Activated CD4-positive, alpha-beta T cell treated with anti-CD3 and anti-CD28 coated beads for 4 hours (primary cell): ENCODE data around the gene KRTAP10-2.
"Not testable (repeated sequence)": the region's sequence is repeated elsewhere in the genome, so short reads cannot be mapped to it uniquely, and the experiment has no call there.

Source experiments
- DNase-seq, 2 donors: peaks; one replicate each; pipeline ENCODE4 v3.0.0-alpha.2; 2020

KRTAP10-2 gene

GRCh38 chr21:44566403-44566802, 15.1 kb upstream of the KRTAP10-2 start:
- DNase-seq = no peak

DNA sequence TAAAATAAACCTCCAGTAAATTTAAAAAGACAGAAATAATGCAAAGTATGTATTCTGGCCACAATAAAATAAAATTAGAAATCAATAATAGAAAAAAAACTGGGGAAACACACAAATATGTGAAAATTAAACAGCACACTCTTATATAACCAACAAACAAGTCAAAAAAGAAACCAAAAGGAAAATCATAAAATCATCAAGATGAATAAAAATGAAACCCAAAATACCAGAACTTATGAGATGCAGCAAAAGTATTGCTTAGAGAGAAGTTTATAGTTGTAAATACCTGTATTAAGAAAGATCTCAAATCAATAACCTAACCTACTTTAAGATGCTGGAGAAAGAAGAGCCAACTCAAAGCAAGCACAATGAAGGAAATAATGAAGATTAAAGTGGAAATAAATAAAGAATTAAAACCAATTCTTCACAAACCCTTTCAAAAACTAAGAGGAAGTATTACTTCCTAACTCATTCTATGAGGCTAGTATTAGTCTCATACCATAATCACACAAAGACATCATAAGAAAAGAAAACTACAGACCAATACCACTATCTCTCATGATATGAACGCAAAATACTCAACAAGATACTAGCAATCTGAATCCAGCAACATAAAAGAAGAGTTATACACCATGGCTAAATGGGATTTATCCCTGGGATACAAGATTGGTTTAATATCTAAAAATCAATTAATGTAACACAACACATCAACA, 13.7 kb upstream of the KRTAP10-2 start:
- no peak for DNase-seq

DNA sequence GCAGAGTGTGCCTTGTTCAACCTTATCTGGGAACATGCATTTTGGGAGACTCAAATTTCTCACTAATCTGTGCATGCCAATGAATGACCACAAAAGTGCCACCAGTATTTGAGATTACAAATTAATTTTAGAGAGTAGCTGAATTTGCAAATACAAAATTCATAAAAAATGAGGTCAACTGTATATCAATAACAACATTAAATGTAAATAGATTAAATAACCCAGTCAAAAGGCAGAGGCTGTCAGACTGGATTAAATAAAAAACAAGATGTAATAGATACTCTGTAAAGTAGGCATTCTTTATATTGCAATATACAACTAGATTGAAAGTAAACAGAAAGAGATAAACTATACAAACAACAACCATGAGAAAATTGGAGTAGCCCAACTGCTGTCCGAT, 12.8 kb upstream of the KRTAP10-2 start:
- no peak for DNase-seq

DNA sequence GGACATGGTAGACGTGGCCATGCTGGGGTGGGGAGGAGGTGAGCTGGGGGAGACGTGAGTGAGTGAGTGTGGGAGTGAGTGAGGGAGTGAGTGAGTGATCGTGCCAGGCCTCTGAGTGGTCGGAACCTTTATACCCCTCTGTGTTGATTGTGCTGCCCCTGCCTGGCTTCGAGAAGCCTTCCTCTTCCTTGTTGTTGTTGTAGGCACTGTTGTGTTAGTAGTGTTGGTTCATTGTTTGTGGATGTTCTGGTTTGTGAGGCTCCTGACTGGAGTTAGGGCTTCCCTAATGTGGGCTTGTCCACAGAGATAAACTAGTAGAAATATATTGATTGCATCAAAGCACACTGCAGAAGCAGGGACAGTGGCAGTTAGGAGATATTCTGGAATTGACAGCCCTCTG, 7.4 kb upstream of the KRTAP10-2 start, which contains the start of gene KRTAP10-3:
TSS of gene KRTAP10-3 (minus strand) at position 101 of the 400 bp plus-strand sequence. CDS start at position 21, 80 bp downstream.
- no peak for DNase-seq

GRCh38 chr21:44558329-44558675, 7.0 kb upstream of the KRTAP10-2 start:
- not testable (repeated sequence) for DNase-seq

GRCh38 chr21:44557491-44558328, 6.4 kb upstream of the KRTAP10-2 start:
- no peak for DNase-seq

- DNase-seq = no peak
These were observed 5.6 kb upstream of the KRTAP10-2 start for GRCh38 chr21:44556879-44557278.

DNA sequence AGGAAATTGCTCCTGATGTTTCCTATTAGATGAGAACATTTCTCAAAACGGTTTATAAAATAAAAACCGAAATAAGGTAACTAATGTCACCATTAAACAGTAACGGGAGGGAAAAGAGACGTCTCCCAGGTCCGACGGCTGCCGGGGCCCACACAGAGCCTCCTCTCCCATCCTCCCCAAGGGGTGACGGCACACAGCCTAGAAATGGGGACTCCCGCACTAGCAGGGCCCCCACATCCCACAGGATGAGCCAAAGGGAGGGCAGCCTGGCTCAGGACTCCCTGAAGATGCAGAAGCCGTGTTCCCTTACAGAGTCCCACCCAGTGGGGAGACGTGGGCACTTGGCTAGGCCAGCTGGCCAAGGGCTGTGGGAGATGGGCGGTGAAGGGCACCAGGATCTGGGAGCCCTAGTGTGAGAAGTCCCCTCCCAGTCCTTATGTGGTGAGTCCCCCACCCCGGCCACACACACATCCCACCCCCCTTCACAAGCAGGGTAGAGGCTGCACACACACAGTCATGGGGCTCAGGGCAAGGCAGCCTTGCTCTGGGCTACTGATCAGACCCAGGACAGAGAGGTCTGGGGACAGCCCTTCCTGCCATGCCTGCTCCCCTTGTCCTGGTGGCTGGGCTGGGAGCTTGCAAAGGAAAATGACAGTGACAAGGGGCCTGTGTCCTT, 4.0 kb upstream of the KRTAP10-2 start:
- no peak for DNase-seq

- DNase-seq = no peak
These were observed 1.4 kb upstream of the KRTAP10-2 start for GRCh38 chr21:44552681-44553080.

DNA sequence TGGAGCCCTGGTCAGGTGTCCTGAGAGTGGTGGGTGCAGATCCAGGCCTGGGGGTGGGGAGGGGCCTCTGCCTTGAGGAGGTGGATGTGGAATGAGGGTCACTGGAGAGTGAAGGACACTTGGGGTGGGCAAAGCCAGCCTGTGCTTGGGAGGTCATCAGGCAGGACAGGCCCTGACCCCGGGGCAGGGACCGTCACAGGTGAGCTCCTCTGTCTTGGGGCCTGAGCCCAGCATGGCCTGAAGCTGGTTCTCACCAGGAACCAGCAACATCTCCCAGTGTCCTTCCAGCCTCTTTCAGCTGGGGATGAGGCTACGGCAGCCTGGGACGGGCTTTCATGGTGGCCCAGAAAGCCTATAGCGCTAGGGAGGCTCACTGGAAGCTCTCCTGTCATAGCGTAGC, 831 bp upstream of the KRTAP10-2 start:
- no peak for DNase-seq

GRCh38 chr21:44550807-44551206, 498 bp downstream of the KRTAP10-2 start:
- DNase-seq = no peak

GRCh38 chr21:44550285-44550684, 1.0 kb downstream of the KRTAP10-2 start:
- DNase-seq = not testable (repeated sequence)

DNA sequence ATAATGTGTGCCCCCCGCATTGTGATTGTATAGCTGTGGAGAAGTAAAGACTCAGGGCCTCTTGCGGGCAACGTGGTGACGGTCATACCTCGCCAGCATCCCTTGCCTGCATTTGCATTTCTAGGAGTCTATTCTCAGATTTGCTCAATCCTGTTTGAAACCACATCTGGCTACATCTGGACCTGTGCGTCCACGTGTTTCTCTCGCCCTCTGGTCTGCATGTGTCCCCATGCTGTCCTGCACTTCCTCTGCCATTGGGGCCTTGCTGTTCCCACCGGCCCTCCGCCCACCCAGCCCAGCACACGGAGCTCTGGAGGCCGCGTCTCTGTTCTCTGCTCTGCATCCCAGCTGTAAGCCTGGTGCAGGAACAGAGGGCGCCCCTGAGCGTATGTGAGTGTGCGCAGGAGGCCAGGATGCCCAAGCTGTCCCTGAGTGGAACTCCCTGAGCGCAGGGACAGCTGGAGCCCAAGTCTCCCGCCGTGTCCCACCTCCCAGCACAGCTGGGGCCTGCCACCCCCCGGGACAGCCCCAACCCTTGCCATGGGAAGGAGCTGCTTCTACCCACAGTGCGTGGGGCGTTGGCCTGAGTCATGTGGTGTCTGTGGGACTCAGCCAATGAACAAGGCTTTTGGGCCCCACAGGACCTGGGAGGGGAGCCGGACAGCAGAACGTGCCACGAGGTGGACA, 1.6 kb downstream of the KRTAP10-2 start:
- DNase-seq = no peak

- DNase-seq = no peak
These were observed 2.4 kb downstream of the KRTAP10-2 start for GRCh38 chr21:44548922-44549321.

GRCh38 chr21:44548381-44548780, 2.9 kb downstream of the KRTAP10-2 start:
- DNase-seq = no peak

GRCh38 chr21:44547656-44548331, 3.5 kb downstream of the KRTAP10-2 start:
- DNase-seq = peak; percentile 12 to 18

GRCh38 chr21:44544566-44544965, 6.7 kb downstream of the KRTAP10-2 start:
- DNase-seq = no peak

- no peak for DNase-seq
These were observed 8.6 kb downstream of the KRTAP10-2 start for GRCh38 chr21:44542716-44543115.

DNA sequence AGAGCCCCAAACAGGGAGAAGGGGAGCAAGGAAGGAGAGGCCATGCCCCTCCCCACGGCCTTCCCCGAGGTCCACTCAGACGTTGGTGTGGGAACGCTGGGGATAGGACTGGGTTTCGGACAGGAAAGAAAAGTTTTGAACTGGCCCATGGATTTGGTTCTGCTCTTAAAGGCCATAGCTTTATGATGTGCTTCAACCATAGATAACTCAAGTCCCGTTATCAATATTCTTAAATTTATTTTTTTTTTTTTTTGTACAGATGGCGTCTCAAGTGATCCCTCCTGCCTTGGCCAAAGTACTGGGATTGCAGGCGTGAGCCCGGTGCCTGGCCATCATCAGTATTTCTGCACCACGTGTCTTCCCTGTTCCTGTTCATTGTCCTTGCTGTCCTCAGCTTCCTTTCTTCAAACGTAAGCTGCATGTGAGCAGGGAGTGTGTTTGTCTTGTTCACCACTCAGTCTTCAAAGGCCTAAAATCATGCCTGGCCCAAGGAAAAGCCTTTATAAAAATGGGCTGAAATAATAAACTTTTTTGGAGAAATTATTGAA, 10.5 kb downstream of the KRTAP10-2 start:
- DNase-seq = no peak

DNA sequence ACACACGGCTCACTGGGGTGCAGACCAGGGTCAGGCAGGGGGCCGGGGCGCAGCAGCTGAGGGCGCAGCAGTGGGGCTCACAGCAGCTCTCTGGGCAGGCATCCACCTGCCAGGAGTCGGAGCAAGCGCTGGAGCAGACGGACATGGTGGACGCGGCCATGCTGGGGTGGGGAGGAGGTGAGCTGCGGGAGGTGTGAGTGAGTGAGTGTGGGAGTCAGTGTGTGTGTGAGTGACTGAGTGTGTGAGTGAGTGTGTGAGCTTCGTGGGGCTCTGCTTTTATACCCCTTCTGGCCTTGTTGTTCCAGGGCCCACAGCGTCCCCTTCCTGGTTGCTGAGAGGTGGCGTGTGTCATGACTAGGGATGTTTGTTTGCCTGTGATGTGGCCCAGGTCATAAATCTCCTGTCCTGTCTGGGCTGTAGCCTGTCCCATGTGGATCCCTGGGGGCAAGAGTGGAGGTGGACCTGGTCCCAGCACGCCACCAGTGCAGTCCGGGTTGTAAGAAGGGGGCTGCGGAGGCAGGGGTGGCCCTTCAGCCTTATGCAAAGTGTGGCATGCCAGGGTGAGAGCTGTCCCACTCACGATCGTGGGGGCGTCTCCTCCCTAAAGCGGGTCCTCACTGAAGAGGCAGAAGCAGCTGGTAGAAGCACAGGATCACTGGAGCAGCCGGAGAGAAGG, 11.2 kb downstream of the KRTAP10-2 start, which contains the start of gene KRTAP10-1:
TSS of gene KRTAP10-1 (minus strand) at position 205 of the 676 bp plus-strand sequence. CDS start at position 160, 45 bp downstream.
- DNase-seq = no peak

- no peak for DNase-seq
These were observed 12.3 kb downstream of the KRTAP10-2 start for GRCh38 chr21:44539046-44539445.
